CD1c-positive myeloid dendritic cell (primary cell): Measurements from ENCODE around the gene FHL5.
"Not testable (repeated sequence)": the region's sequence is repeated elsewhere in the genome, so short reads cannot be mapped to it uniquely, and the experiment has no call there.

Experiments used
- DNase-seq: peaks from one replicate; pipeline ENCODE4 v3.0.0-alpha.2; 2016; ENCODE audit errors: extremely low spot score

The FHL5 gene

DNA sequence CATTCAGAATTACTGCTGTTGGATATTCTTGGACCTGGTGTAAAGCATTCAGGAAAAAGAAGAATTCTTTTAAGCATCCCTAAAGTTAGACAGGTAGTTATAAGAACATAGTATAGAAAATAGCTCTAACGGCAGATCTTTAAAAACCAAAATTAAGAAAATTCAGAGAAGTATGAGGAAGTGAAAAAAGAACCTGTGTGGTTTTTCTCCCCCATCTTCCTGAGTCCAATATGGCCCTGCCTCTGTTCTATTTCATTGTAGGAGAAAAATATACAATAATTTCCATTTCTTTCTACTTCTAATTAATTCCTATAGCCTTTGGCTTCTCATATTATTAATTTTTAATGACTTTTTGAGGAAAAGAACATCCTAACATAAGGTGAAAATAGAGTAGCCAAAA lies 47.1 kb downstream of the FHL5 start:
- no peak for DNase-seq

DNA sequence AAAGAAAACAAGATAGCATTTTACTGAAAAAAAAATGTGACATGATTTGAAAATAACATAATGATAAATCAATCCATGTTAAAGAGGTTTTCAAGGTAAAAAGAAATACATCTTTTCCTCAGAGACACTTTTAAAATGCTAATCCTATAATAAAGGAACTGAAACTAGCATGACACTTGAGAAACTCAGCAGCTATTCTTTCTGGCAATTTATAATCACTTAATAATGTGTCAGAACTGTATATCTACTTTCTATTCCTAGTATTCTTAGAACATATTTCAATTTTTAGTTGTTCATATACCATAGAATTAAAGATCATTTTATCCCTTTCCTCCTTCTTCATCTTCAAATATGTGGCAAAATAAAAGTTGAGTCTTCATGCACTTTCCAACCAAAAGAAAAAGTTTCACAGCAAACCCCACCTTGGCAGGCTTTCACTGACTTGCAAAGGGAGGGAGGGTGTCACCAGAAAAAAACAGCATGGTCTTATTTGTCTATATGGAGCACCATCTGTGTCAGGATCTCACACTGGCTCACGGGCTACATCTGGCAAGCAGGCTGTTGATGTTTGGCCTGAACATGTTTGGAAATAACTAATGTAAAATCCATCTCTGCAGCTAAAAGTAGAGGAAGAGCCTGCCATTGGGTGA lies 48.5 kb downstream of the FHL5 start:
- peak; percentile 7 for DNase-seq

- DNase-seq, result no peak
These were observed 50.5 kb downstream of the FHL5 start for GRCh38 chr6:96613291-96613999.

DNA sequence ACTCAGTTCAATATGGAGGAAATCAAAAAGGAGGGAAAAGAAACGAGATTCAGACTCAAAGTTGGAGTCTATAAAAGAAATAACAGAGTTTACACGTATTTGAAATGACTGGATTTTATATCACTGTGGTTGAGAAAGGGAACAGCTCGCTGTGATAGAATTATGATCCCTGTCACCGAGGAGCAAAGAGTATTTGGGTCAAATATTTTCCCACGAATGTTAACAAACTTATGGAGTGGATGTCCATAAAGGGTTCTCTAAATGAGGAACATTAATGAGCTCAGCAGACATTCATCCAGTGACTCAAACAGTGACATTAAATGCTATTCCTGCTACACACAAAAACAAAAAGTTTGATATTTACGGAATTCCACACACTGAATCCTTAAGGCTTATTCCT lies 57.9 kb downstream of the FHL5 start:
- DNase-seq, result no peak

DNA sequence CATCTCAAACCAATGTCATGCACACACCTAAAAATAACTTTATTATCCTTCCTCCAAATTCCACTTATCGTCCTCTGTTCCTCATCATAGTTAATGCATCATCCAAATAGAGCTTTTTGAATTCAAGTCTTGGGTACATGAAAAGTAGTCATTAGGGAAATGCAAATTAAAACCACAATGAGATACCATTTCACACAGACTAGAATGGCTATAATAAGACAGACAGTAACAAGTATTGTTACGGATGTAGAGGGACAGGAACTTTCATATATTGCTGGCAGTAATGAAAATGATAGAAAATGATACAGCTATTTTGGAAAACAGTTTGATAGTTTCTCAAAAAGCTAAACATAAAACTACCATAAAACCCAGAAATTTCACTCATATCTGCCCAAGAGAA lies 59.1 kb downstream of the FHL5 start:
- no peak for DNase-seq

DNA sequence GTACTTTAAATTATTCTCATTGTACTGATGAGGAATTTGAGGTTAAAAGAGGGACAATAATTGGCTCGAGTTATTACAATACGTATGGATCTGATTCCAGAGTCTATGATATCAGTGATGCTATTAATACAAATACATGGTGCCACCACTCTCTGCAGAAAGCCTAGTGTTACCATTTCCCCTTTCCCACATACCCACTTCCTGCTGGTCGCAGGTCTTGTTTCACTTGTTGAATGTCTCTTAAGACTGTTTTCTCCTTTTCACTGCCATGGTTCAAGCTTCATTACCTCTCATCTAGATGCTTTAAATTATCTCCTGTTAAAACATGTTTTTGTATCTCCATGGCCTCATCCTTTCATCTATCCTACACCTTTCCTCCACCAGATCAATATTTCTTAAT lies 62.0 kb downstream of the FHL5 start:
- no peak for DNase-seq

GRCh38 chr6:96626759-96627364 lies 63.9 kb downstream of the FHL5 start:
- peak; percentile 20 for DNase-seq

- no peak for DNase-seq
These were observed 68.3 kb downstream of the FHL5 start for GRCh38 chr6:96631248-96631647.

DNA sequence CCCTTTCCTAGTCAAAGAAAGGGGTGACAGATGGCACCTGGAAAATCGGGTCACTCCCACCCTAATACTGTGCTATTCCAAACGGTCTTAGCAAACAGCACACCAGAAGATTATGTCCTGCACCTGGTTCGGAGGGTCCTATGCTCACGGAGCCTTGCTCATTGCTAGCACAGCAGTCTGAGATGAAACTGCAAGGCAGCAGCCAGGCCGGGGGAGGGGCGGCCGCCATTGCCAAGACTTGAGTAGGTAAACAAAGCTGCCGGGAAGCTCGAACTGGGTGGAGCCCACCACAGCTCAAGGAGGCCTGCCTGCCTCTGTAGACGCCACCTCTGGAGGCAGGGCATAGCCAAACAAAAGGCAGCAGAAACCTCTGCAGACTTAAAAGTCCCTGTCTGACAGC lies 75.1 kb downstream of the FHL5 start:
- DNase-seq, result not testable (repeated sequence)

DNA sequence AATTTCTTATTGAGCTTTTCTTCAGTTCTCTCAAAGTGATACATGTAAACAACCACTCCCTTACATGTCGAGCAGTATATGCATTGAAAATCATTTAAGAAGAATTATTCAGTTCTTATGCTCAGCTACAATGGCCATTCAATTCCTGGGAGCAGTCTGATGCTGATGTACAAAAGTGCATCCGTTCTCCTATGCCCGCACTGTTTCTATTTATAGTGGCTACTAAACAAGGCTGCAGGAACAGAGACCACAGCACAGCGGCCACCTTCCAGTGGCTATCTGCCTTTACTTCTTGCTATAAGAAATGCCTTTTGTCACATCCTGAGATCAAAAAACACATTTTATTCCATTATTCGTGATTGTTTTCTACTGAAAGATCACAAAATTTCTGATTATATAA lies 82.2 kb downstream of the FHL5 start:
- no peak for DNase-seq

DNA sequence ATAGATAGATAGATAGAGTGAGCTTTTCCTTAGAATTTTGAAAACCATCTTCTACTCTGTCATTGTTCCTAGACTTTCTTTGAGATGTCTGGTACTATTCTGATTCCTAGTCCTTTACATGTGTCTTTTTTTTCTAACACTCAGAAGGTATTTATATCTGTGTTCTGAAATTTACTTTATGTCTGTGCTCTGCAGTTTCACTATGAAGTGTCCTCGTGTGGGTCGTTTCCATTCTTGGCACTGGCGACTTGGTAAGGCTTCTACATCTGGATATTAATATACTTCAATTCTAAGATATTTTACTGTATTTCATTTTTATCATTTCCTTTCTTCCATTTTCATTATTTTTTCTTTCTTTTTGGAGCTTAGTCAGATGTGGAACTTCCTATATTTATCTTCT lies 87.0 kb downstream of the FHL5 start:
- DNase-seq, result no peak

DNA sequence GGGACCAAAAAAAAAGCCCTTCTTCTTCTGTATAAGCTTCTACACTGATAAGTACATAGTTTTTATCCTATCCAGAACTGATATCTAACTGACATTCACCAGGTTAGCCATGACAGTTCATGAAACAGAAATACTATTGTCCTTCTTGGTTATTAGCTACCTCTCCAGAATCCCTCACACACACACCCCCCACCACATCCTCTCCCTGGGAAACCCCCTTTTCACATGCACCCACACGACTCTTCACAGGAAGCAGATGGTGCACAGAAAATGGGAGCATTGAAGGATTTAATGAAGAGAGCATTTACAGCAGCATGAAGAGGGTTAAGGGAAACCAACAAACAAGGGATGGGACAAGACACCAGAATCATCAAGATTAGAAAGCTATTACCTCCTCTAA lies 88.9 kb downstream of the FHL5 start:
- no peak for DNase-seq

- DNase-seq, result no peak
These were observed 89.6 kb downstream of the FHL5 start for GRCh38 chr6:96652552-96652951.

DNA sequence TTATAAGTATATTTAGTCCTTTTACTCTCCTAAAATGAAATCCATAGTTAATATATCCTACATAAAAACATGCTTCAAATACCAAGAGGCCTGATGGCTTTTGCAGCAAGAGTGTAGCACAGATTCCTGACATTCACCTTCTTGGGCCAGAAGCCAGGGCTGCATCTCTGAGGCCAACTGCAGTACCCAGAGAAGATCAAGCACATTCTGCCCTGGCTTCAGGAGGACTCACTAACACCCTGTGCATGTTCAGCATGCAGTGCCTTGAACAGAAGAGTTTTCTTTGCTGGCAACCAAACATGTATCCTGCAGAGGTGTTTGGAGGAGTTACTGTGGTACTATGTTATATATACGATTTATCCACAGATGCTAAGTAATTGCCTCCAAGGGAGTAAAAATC lies 90.3 kb downstream of the FHL5 start:
- DNase-seq, result no peak

GRCh38 chr6:96656567-96656966 lies 93.6 kb downstream of the FHL5 start:
- no peak for DNase-seq

GRCh38 chr6:96657344-96657743 lies 94.4 kb downstream of the FHL5 start:
- no peak for DNase-seq

- DNase-seq, result no peak
These were observed 96.3 kb downstream of the FHL5 start for GRCh38 chr6:96659084-96659845.
